Stromal cell of bone marrow (primary cell): Measurements from ENCODE around the gene DPT.

ENCODE experiments used
- DNase-seq: peaks from one replicate; pipeline ENCODE4 v3.0.0-alpha.2; 2012; ENCODE audit warnings: low read depth

Gene DPT

GRCh38 chr1:168700575-168701268 is 28.3 kb downstream of the DPT start:
- DNase-seq, result no peak

GRCh38 chr1:168698453-168698852 is 30.6 kb downstream of the DPT start:
- no peak for DNase-seq

GRCh38 chr1:168697356-168698126 is 31.5 kb downstream of the DPT start:
- no peak for DNase-seq

GRCh38 chr1:168696125-168696760 is 32.8 kb downstream of the DPT start:
- DNase-seq, result no peak

- no peak for DNase-seq
These were observed 35.2 kb downstream of the DPT start for GRCh38 chr1:168693872-168694238.

- DNase-seq, result no peak
These were observed 35.7 kb downstream of the DPT start for GRCh38 chr1:168693197-168693871.

GRCh38 chr1:168692472-168692871 is 36.5 kb downstream of the DPT start:
- DNase-seq, result no peak

- DNase-seq, result no peak
These were observed 37.5 kb downstream of the DPT start for GRCh38 chr1:168691541-168691940.

- DNase-seq, result peak; percentile 18
These were observed 39.0 kb downstream of the DPT start for GRCh38 chr1:168689726-168690602.

GRCh38 chr1:168689327-168689657 is 39.7 kb downstream of the DPT start:
- DNase-seq, result no peak

- DNase-seq, result no peak
These were observed 40.2 kb downstream of the DPT start for GRCh38 chr1:168688644-168689326.

- no peak for DNase-seq
These were observed 41.2 kb downstream of the DPT start for GRCh38 chr1:168687816-168688215.

- no peak for DNase-seq
These were observed 42.3 kb downstream of the DPT start for GRCh38 chr1:168686666-168687065.

- DNase-seq, result no peak
These were observed 45.1 kb downstream of the DPT start for GRCh38 chr1:168683871-168684270.

GRCh38 chr1:168676861-168677260 is 52.1 kb downstream of the DPT start:
- DNase-seq, result no peak

GRCh38 chr1:168676029-168676812 is 52.8 kb downstream of the DPT start:
- no peak for DNase-seq

GRCh38 chr1:168673974-168674683 is 54.9 kb downstream of the DPT start:
- no peak for DNase-seq

- no peak for DNase-seq
These were observed 56.7 kb downstream of the DPT start for GRCh38 chr1:168672278-168672677.

- no peak for DNase-seq
These were observed 57.2 kb downstream of the DPT start for GRCh38 chr1:168671782-168672181.

- no peak for DNase-seq
These were observed 63.0 kb downstream of the DPT start for GRCh38 chr1:168665975-168666374.
